H1 (cell line): ENCODE measurements around the gene PLPP4. TPM values are rescaled to one million over a fixed set of nuclear protein-coding genes. Genes with fewer than 3 reads are reported as not detected.

Experiments
- CTCF ChIA-PET: fragments of 300-600 bp; sonication (Branson Sonifier 250); formaldehyde crosslinking; loops from one replicate; lab custom pipeline; 2021; ENCODE audit not compliant: partially characterized antibody; lab: Charles Lee
- POLR2A ChIA-PET: fragments of 300-600 bp; sonication (Branson Sonifier 250); formaldehyde crosslinking; loops from one replicate; lab custom pipeline; 2021; ENCODE audit warnings: inconsistent platforms; ENCODE audit not compliant: partially characterized antibody; lab: Charles Lee
- DNase-seq, 2 experiments: peaks; one replicate each; pipeline versions ENCODE4 v3.0.0 to v3.0.0-alpha.2; 2010 to 2022; ENCODE audit warnings: low spot score in 2 of 2, low read depth in 1 of 2, mixed read lengths in 1 of 2
- FAIRE-seq: peaks from 2 replicates; lab custom pipeline; 2011; peaks lifted over from hg19 to GRCh38; lab: Jason Lieb, UNC
- H2AFZ ChIP-seq: 2 replicates; pipeline ENCODE4 v1.8.1; 2012; ENCODE audit warnings: low read length, inconsistent platforms
- H2AK5ac ChIP-seq: 2 replicates; pipeline ENCODE4 v1.6.1; 2013; ENCODE audit warnings: low read depth, low read length
- H2BK120ac ChIP-seq: replicated peaks from 2 replicates; pipeline ENCODE3; 2013; ENCODE audit warnings: low read depth, low read length, inconsistent platforms
- H2BK12ac ChIP-seq: 2 replicates; pipeline ENCODE4 v1.6.1; 2013; ENCODE audit warnings: low read depth, low read length
- H2BK15ac ChIP-seq: 2 replicates; pipeline ENCODE4 v1.6.1; 2013; ENCODE audit warnings: low read length
- H2BK20ac ChIP-seq: 2 replicates; pipeline ENCODE4 v1.6.1; 2013; ENCODE audit warnings: low read length
- H2BK5ac ChIP-seq: 2 replicates; pipeline ENCODE4 v1.6.1; 2013; ENCODE audit warnings: low read depth, low read length
- H3K14ac ChIP-seq: 2 replicates; pipeline ENCODE4 v1.6.1; 2013; ENCODE audit warnings: inconsistent platforms; ENCODE audit not compliant: insufficient read length
- H3K18ac ChIP-seq: 2 replicates; pipeline ENCODE4 v1.6.1; 2013; ENCODE audit warnings: low read length; ENCODE audit errors: extremely low read depth
- H3K23ac ChIP-seq: 2 replicates; pipeline ENCODE4 v1.6.1; 2013; ENCODE audit warnings: inconsistent platforms; ENCODE audit not compliant: insufficient read length
- H3K23me2 ChIP-seq: 2 replicates; pipeline ENCODE4 v1.6.1; 2013; ENCODE audit warnings: low read depth, low read length
- H3K27ac ChIP-seq: 2 replicates; pipeline ENCODE4 v1.6.1; 2011; ENCODE audit warnings: low read depth, low read length, inconsistent platforms
- H3K27me3 ChIP-seq, 4 experiments: replicated peaks in 1 of 4; 1 replicate in 1 of 4; 2 replicates in 3 of 4; pipeline versions ENCODE4 v1.6.1 to v1.8.1; 2011 to 2013; ENCODE audit warnings: low read length in 3 of 4, mild to moderate bottlenecking in 3 of 4, inconsistent platforms in 2 of 4, mixed read lengths in 2 of 4, moderate library complexity in 1 of 4; ENCODE audit not compliant: control insufficient read depth in 3 of 4, insufficient read depth in 3 of 4; ENCODE audit errors: extremely low read depth in 1 of 4
- H3K36me3 ChIP-seq, 4 experiments: 2 replicates each; pipeline versions ENCODE4 v1.6.1 to v1.8.1; 2011 to 2013; ENCODE audit warnings: mild to moderate bottlenecking in 4 of 4, low read length in 3 of 4, moderate library complexity in 2 of 4, control low read depth in 1 of 4, inconsistent platforms in 1 of 4; ENCODE audit not compliant: insufficient read depth in 4 of 4, control insufficient read depth in 2 of 4
- H3K4ac ChIP-seq: replicated peaks from 2 replicates; pipeline ENCODE3; 2013; ENCODE audit warnings: low read length, low read depth, mixed read lengths, inconsistent platforms; ENCODE audit not compliant: insufficient read length
- H3K4me1 ChIP-seq, 4 experiments: replicated peaks in 1 of 4; 1 replicate in 1 of 4; 2 replicates in 3 of 4; pipeline versions ENCODE4 v1.6.1 to v1.8.1; 2011 to 2013; ENCODE audit warnings: low read length in 3 of 4, inconsistent platforms in 2 of 4, mixed read lengths in 1 of 4; ENCODE audit not compliant: insufficient read depth in 4 of 4, control insufficient read depth in 3 of 4
- H3K4me2 ChIP-seq, 2 experiments: 2 replicates each; pipeline versions ENCODE4 v1.6.1 to v1.8.1; 2011 to 2013; ENCODE audit warnings: low read depth in 2 of 2, low read length in 2 of 2, control low read depth in 1 of 2, inconsistent platforms in 1 of 2, mild to moderate bottlenecking in 1 of 2; ENCODE audit not compliant: insufficient read depth in 1 of 2
- H3K4me3 ChIP-seq, 4 experiments: fragments of 200-600, 300-600 bp in 1 of 4; sonication (generic), shearing (Covaris generic), sonication (Bioruptor Twin) in 1 of 4; 2 replicates each; pipeline versions ENCODE4 v1.5.1 to v1.8.1; 2011 to 2016; ENCODE audit warnings: low read length in 4 of 4, low read depth in 3 of 4, control low read depth in 2 of 4, inconsistent platforms in 2 of 4, mild to moderate bottlenecking in 2 of 4, mixed read lengths in 1 of 4, moderate library complexity in 1 of 4; ENCODE audit not compliant: insufficient read depth in 2 of 4; ENCODE audit errors: extremely low read depth in 1 of 4
- H3K56ac ChIP-seq: replicated peaks from 2 replicates; pipeline ENCODE3; 2013; ENCODE audit warnings: low read depth, mild to moderate bottlenecking, mixed read lengths, low read length, inconsistent platforms; ENCODE audit not compliant: insufficient read length
- H3K79me1 ChIP-seq: 2 replicates; pipeline ENCODE4 v1.6.1; 2013; ENCODE audit warnings: low read depth, low read length, control low read depth
- H3K79me2 ChIP-seq, 2 experiments: 2 replicates each; pipeline versions ENCODE4 v1.6.1 to v1.8.1; 2012 to 2013; ENCODE audit warnings: low read length in 2 of 2, mild to moderate bottlenecking in 2 of 2, inconsistent platforms in 1 of 2; ENCODE audit not compliant: insufficient read depth in 2 of 2, control insufficient read depth in 1 of 2
- H3K9ac ChIP-seq, 4 experiments: replicated peaks in 1 of 4; 1 replicate in 1 of 4; 2 replicates in 3 of 4; pipeline versions ENCODE4 v1.6.1 to v1.8.1; 2011 to 2013; ENCODE audit warnings: low read depth in 3 of 4, low read length in 3 of 4, control low read depth in 2 of 4, mild to moderate bottlenecking in 2 of 4, moderate library complexity in 2 of 4, inconsistent platforms in 1 of 4; ENCODE audit errors: extremely low read depth in 1 of 4
- H3K9me3 ChIP-seq, 2 experiments: 2 replicates each; pipeline versions ENCODE4 v1.6.1 to v1.8.1; 2012 to 2013; ENCODE audit warnings: mild to moderate bottlenecking in 2 of 2, moderate library complexity in 2 of 2, control low read depth in 1 of 2, inconsistent platforms in 1 of 2, low read depth in 1 of 2, low read length in 1 of 2, mixed read lengths in 1 of 2; ENCODE audit not compliant: insufficient read depth in 2 of 2
- H4K20me1 ChIP-seq, 2 experiments: replicated peaks in 1 of 2; 2 replicates each; pipeline versions ENCODE3 to v1.8.1; 2011 to 2013; ENCODE audit warnings: inconsistent platforms in 2 of 2, low read length in 2 of 2, mild to moderate bottlenecking in 1 of 2; ENCODE audit not compliant: insufficient read depth in 2 of 2, control insufficient read depth in 1 of 2
- H4K5ac ChIP-seq: 2 replicates; pipeline ENCODE4 v1.6.1; 2013; ENCODE audit warnings: low read length, low read depth, mixed read lengths, inconsistent platforms; ENCODE audit not compliant: insufficient read length
- H4K8ac ChIP-seq: 2 replicates; pipeline ENCODE4 v1.8.0; 2013; ENCODE audit warnings: mild to moderate bottlenecking, moderate library complexity, low read length, inconsistent platforms; ENCODE audit not compliant: insufficient read depth; ENCODE audit errors: extremely low read depth
- H4K91ac ChIP-seq: replicated peaks from 2 replicates; pipeline ENCODE3; 2013; ENCODE audit warnings: low read length, mixed read lengths, inconsistent platforms; ENCODE audit not compliant: insufficient read length
- BCL11A ChIP-seq, 2 experiments: IDR thresholded peaks; one replicate each; pipeline ENCODE4 v1.6.1; 2011; ENCODE audit warnings: low read depth in 2 of 2, low read length in 2 of 2, mild to moderate bottlenecking in 2 of 2
- GTF2F1 ChIP-seq: IDR thresholded peaks from 2 replicates; pipeline ENCODE4 v1.6.1; 2012; ENCODE audit warnings: low read depth, low read length, improper control_type of control experiment, borderline replicate concordance
- HDAC6 ChIP-seq: IDR thresholded peaks from one replicate; pipeline ENCODE4 v1.7.1; 2012; ENCODE audit warnings: low read depth, mild to moderate bottlenecking, inconsistent platforms, low read length, moderate library complexity
- SAP30 ChIP-seq: fragments of 300-600 bp; sonication (generic); IDR thresholded peaks from 2 replicates; pipeline ENCODE4 v1.7.1; 2012; ENCODE audit warnings: low read length, moderate library complexity, mild to moderate bottlenecking, inconsistent platforms; ENCODE audit not compliant: insufficient read depth, insufficient replicate concordance
- TAF1 ChIP-seq: IDR thresholded peaks from 2 replicates; pipeline ENCODE4 v1.6.1; 2011; ENCODE audit warnings: mild to moderate bottlenecking, low read depth, low read length
- TCF12 ChIP-seq: IDR thresholded peaks from 2 replicates; pipeline ENCODE4 v1.6.1; 2011; ENCODE audit warnings: low read depth, mild to moderate bottlenecking, low read length
- YY1 ChIP-seq: IDR thresholded peaks from 2 replicates; pipeline ENCODE4 v1.6.1; 2011; ENCODE audit warnings: low read depth, mild to moderate bottlenecking, low read length
- WGBS, 2 experiments: shearing (Covaris generic) in 1 of 2; methylation state at CpG; one replicate each; pipeline versions ENCODE4 v1.1.6 to v1.1.7; 2013 to 2015; ENCODE audit warnings: low lambda C conversion rate in 2 of 2, mixed read lengths in 2 of 2, inconsistent platforms in 1 of 2, low coverage in 1 of 2, missing lambda C conversion rate in 1 of 2; ENCODE audit not compliant: insufficient replicate concordance in 2 of 2, insufficient coverage in 1 of 2, insufficient read length in 1 of 2; ENCODE audit errors: extremely low coverage in 1 of 2, missing lambda C conversion rate in 1 of 2; 5-methylcytosine and 5-hydroxymethylcytosine counted together
- polyA plus RNA-seq, 7 experiments: library from polyadenylated mRNA; depleted of rRNA in 3 of 7; stranded (reverse) in 5 of 7; unstranded in 2 of 7; fragments of >200 nt in 5 of 7; fragments of 200-250 nt in 2 of 7; gene quantifications; 1 replicate in 5 of 7; 2 replicates in 1 of 7; 4 replicates in 1 of 7; pipeline versions ENCODE4 v1.2.1 to v1.2.3, GENCODE V29; 2011 to 2013; ENCODE audit warnings: missing spikeins in 2 of 7, mixed read lengths in 2 of 7
- total RNA-seq: library from RNA; stranded (reverse); fragmentation: NEBNext Ultra II Directional; extraction: Animal tissue kit (Norgen Biotek cat#: 25700); gene quantifications from 2 replicates; pipeline ENCODE4 v1.2.1, GENCODE V29; 2021
- TF ChIP-seq, protein P1 (sequence below): IDR thresholded peaks from 2 replicates; pipeline ENCODE4 v1.6.1; 2012; ENCODE audit warnings: low read length, inconsistent platforms

PLPP4 gene
- total and polyA plus RNA-seq, 2 of the 8 experiments (the other 6 are each of a cell fraction or from before 2014, with no cell fraction given): 0.30 TPM; not detected in 1

- ChIA-PET POLR2A (no interaction called here), CTCF (no interaction called here)
- Histone ChIP-seq H2AK5ac (no peak overlapping the region), H4K91ac (no peak overlapping the region), H3K9ac (no peak overlapping the region), H3K79me2 (no peaks in the 10 kb centered on the region), H4K8ac (no peak overlapping the region), H3K27me3 (no peaks in the 10 kb centered on the region), H3K14ac (no peak overlapping the region), H3K4me2 (no peak overlapping the region), H2BK15ac (no peak overlapping the region), H2BK20ac (no peak overlapping the region), H3K27ac (no peak overlapping the region), H2AFZ (no peak overlapping the region), H4K5ac (no peak overlapping the region), H3K18ac (no peak overlapping the region), H3K4me1 (no peaks in the 10 kb centered on the region), H3K36me3 (no peaks in the 10 kb centered on the region), H4K20me1 (no peaks in the 10 kb centered on the region), H3K4me3 (no peak overlapping the region), H3K23ac (no peak overlapping the region), H3K79me1 (no peaks in the 10 kb centered on the region), H3K56ac (no peak overlapping the region), H2BK5ac (no peak overlapping the region), H3K23me2 (no peaks in the 10 kb centered on the region), H3K4ac (no peak overlapping the region), H2BK12ac (no peak overlapping the region), H3K9me3 (peaks cover 0 to 8% of the 10 kb centered on the region in 2 experiments; a peak in 2 of 4 replicates), H2BK120ac (no peak overlapping the region)
- TF ChIP-seq HDAC6 (no peak), TCF12 (no peak), TAF1 (no peak), BCL11A (IDR thresholded peaks at IDR 0.05; ENCODE audit: low read depth in 2 of 2, low read length in 2 of 2) (no peak), GTF2F1 (no peak), SAP30 (no peak), YY1 (no peak)
- TF ChIP-seq, protein P1, sequence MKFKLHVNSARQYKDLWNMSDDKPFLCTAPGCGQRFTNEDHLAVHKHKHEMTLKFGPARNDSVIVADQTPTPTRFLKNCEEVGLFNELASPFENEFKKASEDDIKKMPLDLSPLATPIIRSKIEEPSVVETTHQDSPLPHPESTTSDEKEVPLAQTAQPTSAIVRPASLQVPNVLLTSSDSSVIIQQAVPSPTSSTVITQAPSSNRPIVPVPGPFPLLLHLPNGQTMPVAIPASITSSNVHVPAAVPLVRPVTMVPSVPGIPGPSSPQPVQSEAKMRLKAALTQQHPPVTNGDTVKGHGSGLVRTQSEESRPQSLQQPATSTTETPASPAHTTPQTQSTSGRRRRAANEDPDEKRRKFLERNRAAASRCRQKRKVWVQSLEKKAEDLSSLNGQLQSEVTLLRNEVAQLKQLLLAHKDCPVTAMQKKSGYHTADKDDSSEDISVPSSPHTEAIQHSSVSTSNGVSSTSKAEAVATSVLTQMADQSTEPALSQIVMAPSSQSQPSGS: no peak
- no peak for FAIRE-seq
- DNase-seq: peak in 1 of 2 experiments; percentile 7
- 100% methylated on average over 2 of the region's 2 CpGs; no CpG with 5 or more reads in 1 of the 2 experiments for WGBS, 2 experiments
These were observed 26.7 kb downstream of the PLPP4 start for GRCh38 chr10:120483651-120484301.
